Endothelial cell of umbilical vein (primary cell): ENCODE results near the gene PPP1R9B. TPM values are rescaled to one million over a fixed set of nuclear protein-coding genes. Genes with fewer than 3 reads are reported as not detected.

Experiments used
- BruUV-seq: library from RNA; stranded (reverse); fragments of 400-500 nt; replicated peaks from 2 replicates; lab custom pipeline; 2021; lab: Mats Ljungman, UMichigan
- CTCF ChIA-PET: fragments of 300-600, 350-600 bp; sonication (Branson Sonifier 250); formaldehyde crosslinking; loops from one replicate; lab custom pipeline; 2021; ENCODE audit warnings: antibody characterized with exemption, inconsistent platforms; lab: Charles Lee
- POLR2A ChIA-PET: fragments of 300-600, 350-600 bp; sonication (Branson Sonifier 250); formaldehyde crosslinking; loops from one replicate; lab custom pipeline; 2021; ENCODE audit warnings: antibody characterized with exemption, inconsistent platforms; lab: Charles Lee
- DNase-seq: peaks from one replicate; pipeline ENCODE4 v3.0.0-alpha.2; 2011; ENCODE audit warnings: low read depth, low spot score
- FAIRE-seq: peaks from 2 replicates; lab custom pipeline; 2011; peaks lifted over from hg19 to GRCh38; lab: Jason Lieb, UNC
- H2AFZ ChIP-seq: 2 replicates; pipeline ENCODE4 v1.6.0; 2012; ENCODE audit warnings: low read depth, low read length, control low read depth, inconsistent platforms
- H3K27ac ChIP-seq: 2 replicates; pipeline ENCODE4 v1.5.1; 2011; ENCODE audit warnings: low read depth, mild to moderate bottlenecking, control low read depth, low read length, moderate library complexity; ENCODE audit not compliant: insufficient read depth
- H3K27me3 ChIP-seq, 2 experiments: 2 replicates each; pipeline versions ENCODE4 v1.6.0 to v1.6.1; 2011; ENCODE audit warnings: low read length in 2 of 2, mixed read lengths in 1 of 2; ENCODE audit not compliant: control insufficient read depth in 2 of 2, insufficient read depth in 2 of 2
- H3K36me3 ChIP-seq, 2 experiments: 2 replicates in 1 of 2; 3 replicates in 1 of 2; pipeline ENCODE4 v1.5.1; 2011; ENCODE audit warnings: low read length in 2 of 2, mild to moderate bottlenecking in 1 of 2, moderate library complexity in 1 of 2; ENCODE audit not compliant: control insufficient read depth in 2 of 2, insufficient read depth in 2 of 2; ENCODE audit errors: extremely low read depth in 1 of 2
- H3K4me1 ChIP-seq: 3 replicates; pipeline ENCODE4 v1.5.1; 2011; ENCODE audit warnings: mild to moderate bottlenecking, low read length; ENCODE audit not compliant: control insufficient read depth, insufficient read depth; ENCODE audit errors: extremely low read depth
- H3K4me2 ChIP-seq: 2 replicates; pipeline ENCODE4 v1.6.1; 2011; ENCODE audit warnings: low read length, control low read depth, mixed read lengths; ENCODE audit not compliant: insufficient read depth
- H3K4me3 ChIP-seq, 3 experiments: fragments of 200-600 bp in 1 of 3; sonication (generic), shearing (Covaris generic) in 1 of 3; replicated peaks in 1 of 3; 2 replicates each; pipeline ENCODE4 v1.5.1; 2011 to 2016; ENCODE audit warnings: control low read depth in 3 of 3, low read length in 3 of 3, mild to moderate bottlenecking in 2 of 3, inconsistent platforms in 1 of 3, low read depth in 1 of 3, moderate library complexity in 1 of 3; ENCODE audit not compliant: insufficient read depth in 1 of 3
- H3K79me2 ChIP-seq: 2 replicates; pipeline ENCODE4 v1.6.0; 2012; ENCODE audit warnings: low read length, inconsistent platforms; ENCODE audit not compliant: control insufficient read depth, insufficient read depth
- H3K9ac ChIP-seq: replicated peaks from 2 replicates; pipeline ENCODE3; 2011; ENCODE audit warnings: low read length, control low read depth; ENCODE audit not compliant: insufficient read depth; ENCODE audit errors: extremely low read depth
- H3K9me1 ChIP-seq: replicated peaks from 3 replicates; pipeline ENCODE4 v1.6.0; 2011; ENCODE audit warnings: mild to moderate bottlenecking, low read length; ENCODE audit not compliant: control insufficient read depth, insufficient read depth; ENCODE audit errors: extremely low read depth
- H3K9me3 ChIP-seq: replicated peaks from 2 replicates; pipeline ENCODE4 v1.5.1; 2012; ENCODE audit warnings: low read length, inconsistent platforms; ENCODE audit not compliant: control insufficient read depth, insufficient read depth
- H4K20me1 ChIP-seq: replicated peaks from 2 replicates; pipeline ENCODE3; 2011; ENCODE audit warnings: mild to moderate bottlenecking, low read length; ENCODE audit not compliant: control insufficient read depth, insufficient read depth; ENCODE audit errors: extremely low read depth
- EZH2 ChIP-seq: IDR thresholded peaks from 2 replicates; pipeline ENCODE4 v1.6.1; 2012; ENCODE audit warnings: borderline replicate concordance, low read depth, mild to moderate bottlenecking, moderate library complexity, low read length, inconsistent platforms; ENCODE audit not compliant: severe bottlenecking
- GATA2 ChIP-seq: IDR thresholded peaks from 2 replicates; pipeline ENCODE4 v1.7.0; 2011; ENCODE audit warnings: low read depth, mild to moderate bottlenecking, moderate library complexity, mixed read lengths, low read length; ENCODE audit not compliant: insufficient read length, insufficient read depth
- JUN ChIP-seq: IDR thresholded peaks from 2 replicates; pipeline ENCODE4 v1.6.1; 2011; ENCODE audit warnings: borderline replicate concordance, low read depth; ENCODE audit not compliant: insufficient read length, insufficient read depth
- MAX ChIP-seq: IDR thresholded peaks from 2 replicates; pipeline ENCODE4 v1.6.1; 2011; ENCODE audit not compliant: insufficient read depth, insufficient read length
- MYC ChIP-seq: IDR thresholded peaks from one replicate; pipeline ENCODE4 v1.6.1; 2011; ENCODE audit warnings: mild to moderate bottlenecking, low read depth, low read length
- POLR2AphosphoS5 ChIP-seq: IDR thresholded peaks from 2 replicates; pipeline ENCODE4 v1.6.1; 2012; ENCODE audit warnings: low read depth, mild to moderate bottlenecking, control low read depth, low read length, moderate library complexity; ENCODE audit not compliant: insufficient read depth
- dilution Hi-C: fragments of 300-500 bp; cut with MboI; formaldehyde crosslinking; loops from one replicate; pipeline ENCODE4 v1.15.0; 2019; ENCODE audit warnings: low sequenced_read_pairs; ENCODE audit not compliant: extremely low pct_ligation_motif_present
- intact Hi-C: fragments of 100-400 bp; cut with micrococcal nuclease; formaldehyde crosslinking; loops from one replicate; pipeline ENCODE4 v1.10.0; 2022
- polyA plus RNA-seq, 4 experiments: library from polyadenylated mRNA; depleted of rRNA in 3 of 4; stranded (reverse) in 3 of 4; unstranded in 1 of 4; fragments of >200 nt; gene quantifications; 2 replicates each; pipeline versions ENCODE4 v1.2.1 to v1.2.3, GENCODE V29; 2011 to 2012; ENCODE audit warnings: missing spikeins in 1 of 4
- total RNA-seq: library from RNA; stranded (reverse); gene quantifications from 2 replicates; pipeline ENCODE4 v1.2.3, GENCODE V29; 2021
- TF ChIP-seq, protein P1 (sequence below), 2 donors: IDR thresholded peaks; 1 replicate in 1 of 2; 2 replicates in 1 of 2; pipeline ENCODE4 v1.5.1; 2011; ENCODE audit warnings: low read length in 2 of 2, mild to moderate bottlenecking in 2 of 2, moderate library complexity in 2 of 2, control low read depth in 1 of 2, inconsistent platforms in 1 of 2, low read depth in 1 of 2; ENCODE audit not compliant: insufficient read depth in 1 of 2; ENCODE audit errors: extremely low read depth in 1 of 2

The PPP1R9B gene
- total and polyA plus RNA-seq, 2 donors (not counting 3 experiments of a cell fraction or from before 2014, with no cell fraction given) = 20.1 to 60.2 TPM

GRCh38 chr17:50139950-50140885 lies 10.3 kb downstream of the PPP1R9B start:
- Histone ChIP-seq H3K9ac (no peak overlapping the region), H3K36me3 (peaks cover 22 to 78% of the 10 kb centered on the region in 2 experiments), H3K79me2 (peaks cover 29% of the 10 kb centered on the region), H3K9me3 (no peaks in the 10 kb centered on the region), H3K27ac (no peak overlapping the region), H3K4me2 (peak overlapping the region; percentile 0), H4K20me1 (no peaks in the 10 kb centered on the region), H3K9me1 (no peaks in the 10 kb centered on the region), H3K27me3 (no peaks in the 10 kb centered on the region), H3K4me3 (no peak overlapping the region), H3K4me1 (peaks cover 32% of the 10 kb centered on the region), H2AFZ (no peak overlapping the region)
- POLR2A ChIA-PET = no interaction called here
- no peak for TF ChIP-seq JUN
- no peak for TF ChIP-seq EZH2
- peak; percentile 97 for TF ChIP-seq GATA2
- TF ChIP-seq MYC = no peak
- peak; percentile 31 for TF ChIP-seq POLR2AphosphoS5
- peak; percentile 12 for TF ChIP-seq MAX
- TF ChIP-seq, protein P1, sequence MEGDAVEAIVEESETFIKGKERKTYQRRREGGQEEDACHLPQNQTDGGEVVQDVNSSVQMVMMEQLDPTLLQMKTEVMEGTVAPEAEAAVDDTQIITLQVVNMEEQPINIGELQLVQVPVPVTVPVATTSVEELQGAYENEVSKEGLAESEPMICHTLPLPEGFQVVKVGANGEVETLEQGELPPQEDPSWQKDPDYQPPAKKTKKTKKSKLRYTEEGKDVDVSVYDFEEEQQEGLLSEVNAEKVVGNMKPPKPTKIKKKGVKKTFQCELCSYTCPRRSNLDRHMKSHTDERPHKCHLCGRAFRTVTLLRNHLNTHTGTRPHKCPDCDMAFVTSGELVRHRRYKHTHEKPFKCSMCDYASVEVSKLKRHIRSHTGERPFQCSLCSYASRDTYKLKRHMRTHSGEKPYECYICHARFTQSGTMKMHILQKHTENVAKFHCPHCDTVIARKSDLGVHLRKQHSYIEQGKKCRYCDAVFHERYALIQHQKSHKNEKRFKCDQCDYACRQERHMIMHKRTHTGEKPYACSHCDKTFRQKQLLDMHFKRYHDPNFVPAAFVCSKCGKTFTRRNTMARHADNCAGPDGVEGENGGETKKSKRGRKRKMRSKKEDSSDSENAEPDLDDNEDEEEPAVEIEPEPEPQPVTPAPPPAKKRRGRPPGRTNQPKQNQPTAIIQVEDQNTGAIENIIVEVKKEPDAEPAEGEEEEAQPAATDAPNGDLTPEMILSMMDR (IDR thresholded peaks at IDR 0.05; ENCODE audit: extremely low read depth in 1 of 2, insufficient read depth in 1 of 2, low read depth in 1 of 2, low read length in 2 of 2) = peak; percentile 94 to 99
- FAIRE-seq (peak; percentile 96), DNase-seq (peak; percentile 78)
- CTCF ChIA-PET = interaction anchor here (0.6 to 4.4 kb wide), 15 partner anchors 8 to 206 kb away, joined by 3 to 37 read pairs (median 9); partner anchors contain the start of genes PPP1R9B, SAMD14 and XYLT2
- BruUV-seq = no TSS peak
- intact Hi-C loops = loop anchor here (1.0 kb wide), 3 partner anchors 12 to 45 kb away; partner anchors contain the start of gene PDK2
- dilution Hi-C loops = no loop called here
